Stimulated activated CD4-positive, alpha-beta T cell treated with anti-CD3 and anti-CD28 coated beads, Interleukin-1b, Interleukin-23, amount 100 ng/mL, for 1 hour (primary cell): ENCODE data around the gene MAP1S.

ENCODE experiments used
- DNase-seq, 2 donors: peaks; one replicate each; pipeline ENCODE4 v3.0.0-alpha.2; 2020; ENCODE audit warnings: low read depth in 2 of 2

Gene MAP1S, protein sequence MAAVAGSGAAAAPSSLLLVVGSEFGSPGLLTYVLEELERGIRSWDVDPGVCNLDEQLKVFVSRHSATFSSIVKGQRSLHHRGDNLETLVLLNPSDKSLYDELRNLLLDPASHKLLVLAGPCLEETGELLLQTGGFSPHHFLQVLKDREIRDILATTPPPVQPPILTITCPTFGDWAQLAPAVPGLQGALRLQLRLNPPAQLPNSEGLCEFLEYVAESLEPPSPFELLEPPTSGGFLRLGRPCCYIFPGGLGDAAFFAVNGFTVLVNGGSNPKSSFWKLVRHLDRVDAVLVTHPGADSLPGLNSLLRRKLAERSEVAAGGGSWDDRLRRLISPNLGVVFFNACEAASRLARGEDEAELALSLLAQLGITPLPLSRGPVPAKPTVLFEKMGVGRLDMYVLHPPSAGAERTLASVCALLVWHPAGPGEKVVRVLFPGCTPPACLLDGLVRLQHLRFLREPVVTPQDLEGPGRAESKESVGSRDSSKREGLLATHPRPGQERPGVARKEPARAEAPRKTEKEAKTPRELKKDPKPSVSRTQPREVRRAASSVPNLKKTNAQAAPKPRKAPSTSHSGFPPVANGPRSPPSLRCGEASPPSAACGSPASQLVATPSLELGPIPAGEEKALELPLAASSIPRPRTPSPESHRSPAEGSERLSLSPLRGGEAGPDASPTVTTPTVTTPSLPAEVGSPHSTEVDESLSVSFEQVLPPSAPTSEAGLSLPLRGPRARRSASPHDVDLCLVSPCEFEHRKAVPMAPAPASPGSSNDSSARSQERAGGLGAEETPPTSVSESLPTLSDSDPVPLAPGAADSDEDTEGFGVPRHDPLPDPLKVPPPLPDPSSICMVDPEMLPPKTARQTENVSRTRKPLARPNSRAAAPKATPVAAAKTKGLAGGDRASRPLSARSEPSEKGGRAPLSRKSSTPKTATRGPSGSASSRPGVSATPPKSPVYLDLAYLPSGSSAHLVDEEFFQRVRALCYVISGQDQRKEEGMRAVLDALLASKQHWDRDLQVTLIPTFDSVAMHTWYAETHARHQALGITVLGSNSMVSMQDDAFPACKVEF

DNA sequence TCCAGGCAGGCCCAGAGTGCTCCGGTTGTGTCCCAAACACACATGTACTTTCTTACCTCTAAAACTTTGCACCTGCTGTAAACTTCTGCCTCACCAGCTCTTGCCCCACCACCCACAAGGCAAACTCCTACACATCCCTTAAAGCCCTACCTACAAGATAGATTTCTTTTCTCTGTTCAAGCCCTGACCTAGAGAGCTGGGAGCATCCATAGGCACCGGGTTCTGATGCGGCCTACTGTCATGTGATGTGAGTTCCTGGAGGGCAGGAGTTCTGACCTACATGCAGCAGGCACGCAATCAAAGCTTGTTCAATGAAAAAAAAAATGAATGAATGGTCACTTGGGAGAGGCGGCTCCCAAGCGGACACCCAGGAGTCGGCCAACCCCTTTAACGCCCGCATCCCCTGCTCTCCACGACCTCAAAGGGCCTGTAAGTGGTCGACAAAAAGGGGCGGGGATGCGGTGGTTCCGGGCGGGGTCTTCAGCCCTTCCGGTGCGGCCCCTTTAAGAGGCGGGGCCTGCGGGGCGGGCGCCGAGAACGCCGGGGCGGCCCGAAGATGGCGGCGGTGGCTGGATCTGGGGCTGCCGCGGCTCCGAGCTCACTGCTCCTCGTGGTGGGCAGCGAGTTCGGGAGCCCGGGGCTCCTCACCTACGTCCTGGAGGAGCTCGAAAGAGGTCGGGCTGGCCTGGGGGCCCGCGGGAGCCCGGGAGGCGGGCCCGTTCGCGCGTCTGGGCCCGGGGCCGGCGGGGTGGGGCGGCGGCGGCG is at the start of gene MAP1S:
Gene MAP1S, plus strand, starts transcription at position 534 of the 765 bp plus-strand sequence. Its CDS starts 23 bp downstream, at position 557.
- DNase-seq, result peak in 1 of 2 donors; percentile 52

- no peak for DNase-seq
Measured at GRCh38 chr19:17671906-17672305, 47.4 kb upstream of the MAP1S start.

GRCh38 chr19:17673937-17674799 is 45.1 kb upstream of the MAP1S start:
- no peak for DNase-seq

DNA sequence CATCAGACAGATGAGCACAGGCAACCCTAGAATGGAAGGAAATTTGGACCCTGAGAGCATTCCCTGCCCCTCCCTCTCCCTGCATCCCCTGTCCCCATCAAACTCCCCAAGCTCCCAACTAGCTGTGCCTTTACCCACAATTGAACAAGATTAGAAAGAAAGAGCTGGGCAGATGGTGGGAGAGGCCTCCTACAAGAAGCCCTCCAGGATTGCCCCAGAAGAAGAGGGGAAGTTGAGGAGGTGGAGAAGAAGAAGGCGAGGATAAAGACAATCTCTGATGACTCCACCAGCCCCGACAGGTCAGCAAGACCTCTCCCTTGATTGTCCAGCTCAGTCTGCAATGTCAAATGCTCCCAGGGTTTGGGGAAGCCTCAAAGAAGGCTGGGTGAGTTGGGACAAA is 43.0 kb upstream of the MAP1S start:
- DNase-seq, result no peak

DNA sequence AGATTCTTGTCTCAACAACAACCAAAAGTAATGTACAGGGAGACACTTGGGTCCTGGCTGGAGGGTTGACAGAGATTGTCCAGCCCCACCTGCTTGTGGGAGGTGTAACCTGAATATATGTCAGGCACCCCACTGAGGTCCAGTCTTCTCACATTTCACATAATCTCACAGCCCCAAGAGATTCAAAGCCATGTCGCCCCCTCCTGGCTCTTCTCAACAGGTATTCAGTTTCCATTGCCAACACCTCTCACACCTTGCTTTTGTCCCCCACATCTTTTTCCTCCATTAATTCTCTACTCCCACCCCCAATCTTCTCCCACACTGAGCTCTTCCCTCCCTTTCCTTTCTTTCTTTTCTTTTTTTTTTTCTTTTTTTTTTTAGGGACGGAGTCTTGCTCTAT is 42.3 kb upstream of the MAP1S start:
- DNase-seq, result no peak

- no peak for DNase-seq
Measured at GRCh38 chr19:17678836-17679235, 40.4 kb upstream of the MAP1S start.

DNA sequence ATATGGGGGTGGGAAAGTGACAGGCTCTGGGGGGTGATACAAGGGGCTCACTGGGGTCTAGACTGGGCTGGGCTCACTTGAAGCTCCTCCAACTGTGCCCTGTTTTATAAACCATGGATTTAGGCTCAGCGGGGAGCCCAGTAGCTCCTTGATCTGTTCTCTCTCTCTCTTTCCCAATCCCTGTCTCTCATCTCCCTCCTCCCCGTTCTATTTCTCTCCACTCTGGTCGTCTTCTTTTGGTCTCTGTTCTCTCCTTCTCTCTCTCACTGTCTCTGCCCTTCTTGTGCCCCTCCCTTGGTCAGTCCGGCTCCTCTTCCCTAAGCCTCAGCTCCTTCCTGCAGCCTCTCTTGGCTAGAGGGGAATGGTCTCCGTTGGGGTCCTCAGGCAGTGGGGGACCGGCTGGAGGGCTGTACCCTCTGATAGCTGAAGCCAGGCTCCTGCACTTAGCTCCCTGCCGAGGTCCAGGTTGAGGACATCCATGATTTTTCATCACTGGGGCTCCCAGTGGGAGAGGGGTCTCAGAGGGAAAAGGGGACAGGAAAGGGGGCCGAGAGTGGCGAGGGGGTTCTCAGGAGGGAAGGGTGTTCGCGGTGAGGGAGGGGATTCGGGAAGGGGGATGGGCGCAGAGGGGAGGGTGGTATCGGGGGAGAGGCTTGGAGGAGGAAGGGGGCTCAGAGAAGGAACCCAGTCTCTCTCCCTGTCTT is 39.6 kb upstream of the MAP1S start:
- DNase-seq, result no peak

DNA sequence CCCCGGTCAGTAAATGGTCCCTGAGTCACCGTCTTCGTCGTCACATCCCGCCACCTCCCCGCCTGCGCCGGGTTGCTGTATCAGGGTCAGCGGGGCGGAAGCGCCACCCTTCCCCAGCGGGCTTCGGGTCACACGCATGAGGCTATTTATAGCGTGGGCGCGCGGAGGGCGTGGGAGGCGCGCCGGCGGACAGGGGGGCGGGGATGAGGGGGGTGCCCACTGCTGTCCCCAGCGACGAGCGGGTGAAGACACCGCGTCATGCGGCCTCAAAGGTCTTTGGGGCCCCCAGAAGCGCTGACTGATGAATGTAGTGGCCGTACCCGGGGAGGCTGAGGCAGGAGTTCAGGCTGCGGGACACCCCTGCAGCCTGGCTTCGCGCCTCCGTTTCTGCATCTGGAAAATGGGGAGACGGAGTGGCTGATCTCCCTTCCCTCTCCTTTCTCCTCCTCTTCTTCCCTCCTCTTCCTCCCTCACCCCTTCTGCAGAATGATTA is 39.0 kb upstream of the MAP1S start:
- no peak for DNase-seq

GRCh38 chr19:17681505-17682125 is 37.7 kb upstream of the MAP1S start:
- DNase-seq, result no peak

- no peak for DNase-seq
Measured at GRCh38 chr19:17682273-17682672, 37.0 kb upstream of the MAP1S start.

DNA sequence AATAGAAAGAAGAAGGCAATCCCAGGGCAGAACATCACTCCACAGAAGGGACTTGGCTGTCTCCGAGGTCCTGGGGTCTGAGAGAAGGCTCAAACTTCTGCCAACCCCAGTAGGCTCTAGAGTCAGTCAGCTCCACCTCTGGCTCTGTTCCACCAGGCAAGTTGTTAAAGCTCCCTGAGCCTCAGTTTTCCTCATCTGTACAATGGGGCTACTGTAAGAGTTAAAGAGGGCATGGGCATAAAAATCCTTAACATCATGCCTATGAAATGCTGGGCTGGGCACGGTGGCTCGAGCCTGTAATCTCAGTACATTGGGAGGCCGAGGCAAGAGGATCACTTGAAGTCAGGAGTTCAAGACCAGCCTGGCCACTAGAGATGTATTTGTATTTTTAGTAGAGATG is 36.2 kb upstream of the MAP1S start:
- DNase-seq, result no peak

DNA sequence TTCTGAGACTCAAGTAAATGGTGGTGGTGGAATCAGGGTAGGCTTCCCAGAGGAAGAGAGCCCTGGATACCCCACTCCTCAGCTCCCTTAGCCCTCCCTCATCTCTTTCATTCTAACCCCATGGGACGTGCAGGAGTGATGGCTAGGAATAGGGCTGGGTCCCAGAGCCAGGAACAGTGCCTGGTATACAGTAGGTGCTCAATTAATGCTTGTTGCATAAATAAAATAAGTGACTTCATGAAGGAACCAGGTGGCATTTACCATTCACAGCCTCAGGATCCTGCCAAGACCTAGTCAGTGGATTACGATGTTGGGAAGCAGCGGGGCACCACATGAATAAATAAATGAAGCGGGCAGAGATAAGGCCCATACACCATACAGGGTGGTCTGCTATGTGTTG is 35.0 kb upstream of the MAP1S start:
- no peak for DNase-seq

DNA sequence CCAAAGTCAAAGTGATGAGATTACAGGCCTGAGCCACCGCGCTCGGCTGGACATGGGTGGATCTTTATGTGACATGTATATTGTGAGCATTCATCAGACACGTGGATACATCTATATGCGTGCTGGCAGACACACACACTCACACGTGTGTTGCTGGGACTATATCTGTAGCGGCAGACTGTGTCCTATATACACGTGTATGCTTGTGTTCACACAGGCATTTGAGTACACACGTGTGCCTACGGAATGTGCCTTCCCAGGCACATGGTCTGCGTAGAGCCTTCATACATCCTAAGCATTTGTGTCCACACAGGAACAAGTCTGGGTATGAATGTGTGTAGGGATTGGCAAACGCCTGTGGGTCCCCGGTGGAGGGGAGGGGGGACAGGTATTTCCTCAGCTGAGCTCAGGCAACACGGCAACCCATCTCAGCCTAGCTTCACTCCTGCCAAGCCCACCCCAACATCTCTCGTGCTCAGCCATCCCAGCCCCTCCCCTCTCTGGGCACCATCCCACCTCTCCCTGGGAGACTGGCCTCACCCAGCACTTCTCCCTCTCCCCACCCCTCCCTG is 33.7 kb upstream of the MAP1S start:
- DNase-seq, result no peak

GRCh38 chr19:17686023-17686521 is 33.2 kb upstream of the MAP1S start:
- DNase-seq, result no peak

- DNase-seq, result no peak
Measured at GRCh38 chr19:17686592-17687024, 32.7 kb upstream of the MAP1S start.

- no peak for DNase-seq
Measured at GRCh38 chr19:17687141-17687856, 32.0 kb upstream of the MAP1S start.

DNA sequence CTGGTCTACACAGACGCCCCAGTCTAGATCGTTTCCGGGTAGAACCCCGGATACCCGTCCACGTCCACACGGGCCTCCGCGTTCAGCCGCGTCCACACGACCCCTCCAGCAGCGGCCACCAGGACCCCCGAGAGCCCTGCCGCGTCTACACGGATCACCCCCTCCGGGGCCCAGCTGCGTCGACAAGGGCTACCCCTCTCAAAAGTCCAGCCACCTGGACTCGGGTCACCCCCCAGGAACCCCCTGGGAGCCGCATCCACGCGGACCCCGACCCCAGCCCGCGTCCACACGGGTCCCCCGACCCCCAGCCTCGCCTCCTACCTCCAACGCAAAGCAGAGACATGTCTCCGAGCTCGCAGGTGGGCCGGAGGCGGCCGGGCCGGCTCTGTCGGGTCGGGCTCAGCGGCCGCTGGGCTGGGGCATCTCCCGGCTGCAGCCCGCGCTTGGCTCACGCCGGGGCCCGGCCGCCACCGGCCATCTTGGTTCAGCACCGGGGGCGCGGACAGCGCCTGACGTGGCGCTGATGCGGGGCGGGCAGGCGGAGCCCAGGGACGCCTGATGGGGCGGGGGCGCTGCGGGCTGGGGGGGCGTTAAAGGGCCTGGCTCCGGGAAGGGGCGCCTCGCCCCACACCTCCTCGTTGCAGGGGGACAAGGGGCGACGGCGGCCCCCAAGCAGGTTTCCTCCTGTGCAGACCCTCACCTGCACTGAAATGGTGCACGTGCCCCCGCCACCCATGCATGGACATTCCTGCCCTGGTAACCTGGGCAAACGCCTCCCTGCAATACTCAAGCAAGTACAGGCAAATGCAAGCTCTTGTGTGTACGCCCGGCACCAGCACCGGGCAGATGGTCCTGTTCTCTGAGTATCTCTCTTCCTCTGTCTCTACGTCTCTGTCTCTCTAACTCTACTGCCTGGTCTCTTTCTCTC is 31.2 kb upstream of the MAP1S start, which contains the start of gene UNC13A:
Gene UNC13A, minus strand, starts transcription at position 498 of the 928 bp plus-strand sequence. Its CDS starts 155 bp downstream, at position 343.
- peak in 1 of 2 donors; percentile 27 for DNase-seq
